ENCODE data around the gene ATP6V1B1. TPM values are rescaled to one million over a fixed set of nuclear protein-coding genes. Genes with fewer than 3 reads are reported as not detected.
A peak's percentile ranks its signal among the peaks of the same experiment; 100 is the strongest.

Gene ATP6V1B1
- total and polyA plus RNA-seq, 2 of the 13 experiments (the other 11 are each of a cell fraction or from before 2014, with no cell fraction given), result 0.58 to 1.6 TPM

DNA sequence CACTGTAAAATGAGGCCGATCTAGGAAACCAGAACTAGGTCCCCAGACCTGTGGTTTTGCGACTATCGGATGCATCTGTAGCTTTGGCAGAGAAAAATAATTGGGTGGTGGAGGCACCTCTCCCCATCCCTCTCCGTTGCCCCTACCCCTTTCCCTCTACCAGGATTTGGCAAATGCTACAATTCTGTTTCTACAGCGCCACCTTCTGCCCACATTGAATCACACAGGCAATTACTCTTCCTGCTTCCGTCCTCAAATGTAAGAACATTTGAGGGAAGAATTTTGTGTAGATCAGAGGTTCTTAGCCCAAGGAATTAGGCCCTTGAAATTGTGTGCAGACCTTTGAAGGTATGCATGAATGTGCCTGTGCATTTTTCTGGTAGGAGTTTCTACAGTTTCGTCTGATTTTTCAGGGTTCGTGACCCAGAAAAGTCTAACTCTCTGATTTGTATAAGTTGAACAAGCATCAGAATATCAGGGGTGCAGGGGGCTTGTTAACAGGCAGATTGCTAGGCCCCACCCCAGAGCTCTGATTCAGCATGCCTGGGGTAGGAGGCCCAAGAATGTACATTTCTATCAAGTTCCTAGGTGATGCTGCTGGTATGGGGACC, 11.2 kb downstream of the ATP6V1B1 start:
- Histone ChIP-seq H3K4me2 (ENCODE audit: low read depth, low read length) (peak overlapping the region; percentile 85; the same call in 1 of the 2 replicates), H3K27ac (ENCODE audit: extremely low read length, insufficient read depth, low read length) (no peak overlapping the region), H3K4me1 (ENCODE audit: insufficient read depth, low read length) (peaks cover 38% of the 10 kb centered on the region), H3K36me3 (replicated peaks in 1 of 2; ENCODE audit: control insufficient read depth in 1 of 2, insufficient read depth in 2 of 2, low read length in 2 of 2) (no peaks in the 10 kb centered on the region), H3K9me3 (ENCODE audit: low read length) (no peaks in the 10 kb centered on the region), H4K20me1 (ENCODE audit: insufficient read depth, low read length) (no peaks in the 10 kb centered on the region), H3K79me2 (ENCODE audit: insufficient read depth, low read length) (no peaks in the 10 kb centered on the region), H2AFZ (ENCODE audit: low read length) (no peak overlapping the region), H3K4me3 (replicated peaks in 1 of 3; ENCODE audit: insufficient read depth in 1 of 3, low read depth in 2 of 3, low read length in 3 of 3) (no peak overlapping the region), H3K9ac (ENCODE audit: insufficient read depth, low read depth, low read length) (no peak overlapping the region), H3K27me3 (ENCODE audit: control insufficient read depth in 1 of 2, insufficient read depth in 2 of 2, low read length in 2 of 2) (peaks cover 0 to 17% of the 10 kb centered on the region in 2 experiments; a peak in 3 of 5 replicates)
- in situ Hi-C loops (cut with HindIII; ENCODE audit: extremely low pct_ligation_motif_present, low pct_unique_long_range_greater_than_20kb), result loop anchor here (5.0 kb wide), 2 partner anchors 75 to 155 kb away; partner anchors contain the start of gene FIGLA
- ATAC-seq (peak; percentile 39; the same call in 2 of the 3 replicates), FAIRE-seq (peak; percentile 89), DNase-seq (ENCODE audit: low spot score) (peak; percentile 67)
- 31% methylated on average over 8 of the region's 8 CpGs for WGBS (ENCODE audit: low lambda C conversion rate)
- ChIA-PET CTCF (ENCODE audit: low intra/inter-chr PET ratio, low total read pairs) (interaction anchor here (2.0 to 4.9 kb wide), 5 partner anchors 25 to 157 kb away, joined by 5 to 93 read pairs (median 17); partner anchors contain the start of gene FIGLA), POLR2A (interaction anchor here (1.4 kb wide), 1 partner anchor 30 kb away, joined by 3 read pairs; no protein-coding TSS in a partner anchor)
- intact Hi-C loops (cut with micrococcal nuclease; ENCODE audit: unreplicated experiment), result loop anchor here (1.0 to 2.0 kb wide), 2 partner anchors 26 to 158 kb away; no protein-coding TSS in a partner anchor
- no TSS peak for BruUV-seq (replicated peaks)
- TF ChIP-seq ZNF691 (CRISPR knock-in tag; IDR thresholded peaks at IDR 0.05; ENCODE audit: borderline replicate concordance, low read depth) (0 out of 2 replicates have a peak, but pooled peaks have one; percentile 51), E2F1 (CRISPR knock-in tag; IDR thresholded peaks at IDR 0.05) (no peak), SP4 (CRISPR knock-in tag; IDR thresholded peaks at IDR 0.05) (no peak), ARID5B (CRISPR knock-in tag; IDR thresholded peaks at IDR 0.05) (0 out of 2 replicates have a peak, but pooled peaks have one; percentile 22), RAD21 (CRISPR knock-in tag; IDR thresholded peaks at IDR 0.05) (peak; percentile 63), ELF3 (CRISPR knock-in tag; IDR thresholded peaks at IDR 0.05) (peak; percentile 79), ZBTB25 (CRISPR knock-in tag; IDR thresholded peaks at IDR 0.05) (0 out of 2 replicates have a peak, but pooled peaks have one; percentile 45), SRSF1 (optimal IDR thresholded peaks at IDR 0.05; ENCODE audit: low read depth, low read length) (no peak), YEATS2 (CRISPR knock-in tag; IDR thresholded peaks at IDR 0.05; ENCODE audit: borderline replicate concordance) (peak; percentile 45; the same call in 1 of the 2 replicates), ERF (CRISPR knock-in tag; IDR thresholded peaks at IDR 0.05) (0 out of 2 replicates have a peak, but pooled peaks have one; percentile 25)
- TF ChIP-seq, protein P1, sequence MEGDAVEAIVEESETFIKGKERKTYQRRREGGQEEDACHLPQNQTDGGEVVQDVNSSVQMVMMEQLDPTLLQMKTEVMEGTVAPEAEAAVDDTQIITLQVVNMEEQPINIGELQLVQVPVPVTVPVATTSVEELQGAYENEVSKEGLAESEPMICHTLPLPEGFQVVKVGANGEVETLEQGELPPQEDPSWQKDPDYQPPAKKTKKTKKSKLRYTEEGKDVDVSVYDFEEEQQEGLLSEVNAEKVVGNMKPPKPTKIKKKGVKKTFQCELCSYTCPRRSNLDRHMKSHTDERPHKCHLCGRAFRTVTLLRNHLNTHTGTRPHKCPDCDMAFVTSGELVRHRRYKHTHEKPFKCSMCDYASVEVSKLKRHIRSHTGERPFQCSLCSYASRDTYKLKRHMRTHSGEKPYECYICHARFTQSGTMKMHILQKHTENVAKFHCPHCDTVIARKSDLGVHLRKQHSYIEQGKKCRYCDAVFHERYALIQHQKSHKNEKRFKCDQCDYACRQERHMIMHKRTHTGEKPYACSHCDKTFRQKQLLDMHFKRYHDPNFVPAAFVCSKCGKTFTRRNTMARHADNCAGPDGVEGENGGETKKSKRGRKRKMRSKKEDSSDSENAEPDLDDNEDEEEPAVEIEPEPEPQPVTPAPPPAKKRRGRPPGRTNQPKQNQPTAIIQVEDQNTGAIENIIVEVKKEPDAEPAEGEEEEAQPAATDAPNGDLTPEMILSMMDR (CRISPR knock-in tag; IDR thresholded peaks at IDR 0.05), result peak; percentile 92
- TF ChIP-seq, protein P2, sequence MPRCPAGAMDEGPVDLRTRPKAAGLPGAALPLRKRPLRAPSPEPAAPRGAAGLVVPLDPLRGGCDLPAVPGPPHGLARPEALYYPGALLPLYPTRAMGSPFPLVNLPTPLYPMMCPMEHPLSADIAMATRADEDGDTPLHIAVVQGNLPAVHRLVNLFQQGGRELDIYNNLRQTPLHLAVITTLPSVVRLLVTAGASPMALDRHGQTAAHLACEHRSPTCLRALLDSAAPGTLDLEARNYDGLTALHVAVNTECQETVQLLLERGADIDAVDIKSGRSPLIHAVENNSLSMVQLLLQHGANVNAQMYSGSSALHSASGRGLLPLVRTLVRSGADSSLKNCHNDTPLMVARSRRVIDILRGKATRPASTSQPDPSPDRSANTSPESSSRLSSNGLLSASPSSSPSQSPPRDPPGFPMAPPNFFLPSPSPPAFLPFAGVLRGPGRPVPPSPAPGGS (CRISPR knock-in tag; IDR thresholded peaks at IDR 0.05), result no peak

Measured in HepG2 (cell line).